Mucosa of rectum (tissue), 2 donors: ENCODE measurements around the gene MYO5B.

Experiments
- H3K27ac ChIP-seq, 2 donors: one replicate each; pipeline ENCODE4 v1.7.0; 2013; ENCODE audit warnings: inconsistent platforms in 2 of 2, low read depth in 2 of 2, low read length in 2 of 2
- H3K27me3 ChIP-seq, 2 donors: one replicate each; pipeline ENCODE4 v1.7.0; 2013; ENCODE audit warnings: low read length in 2 of 2; ENCODE audit not compliant: control insufficient read depth in 2 of 2, insufficient read depth in 2 of 2
- H3K36me3 ChIP-seq, 2 donors: one replicate each; pipeline ENCODE4 v1.7.0; 2013; ENCODE audit warnings: low read length in 2 of 2; ENCODE audit not compliant: control insufficient read depth in 2 of 2, insufficient read depth in 2 of 2
- H3K4me1 ChIP-seq, 2 donors: one replicate each; pipeline ENCODE4 v1.7.0; 2013; ENCODE audit warnings: low read length in 2 of 2, mild to moderate bottlenecking in 1 of 2; ENCODE audit not compliant: control insufficient read depth in 2 of 2, insufficient read depth in 2 of 2
- H3K4me3 ChIP-seq, 2 donors: one replicate each; pipeline ENCODE4 v1.7.0; 2013; ENCODE audit warnings: low read length in 2 of 2
- H3K9ac ChIP-seq, 2 donors: one replicate each; pipeline ENCODE4 v1.7.0; 2013; ENCODE audit warnings: low read length in 2 of 2, low read depth in 1 of 2, mild to moderate bottlenecking in 1 of 2
- H3K9me3 ChIP-seq, 2 donors: one replicate each; pipeline ENCODE4 v1.7.0; 2013; ENCODE audit warnings: low read length in 2 of 2; ENCODE audit not compliant: control insufficient read depth in 2 of 2
- donor health status: healthy.
- donor health status: Normal muscosa, but diverticular disease.

MYO5B gene

GRCh38 chr18:50013363-50014138, 181.4 kb downstream of the MYO5B start:
- Histone ChIP-seq H3K36me3 (no peaks in the 10 kb centered on the region), H3K4me1 (peaks cover 0 to 3% of the 10 kb centered on the region in 2 donors), H3K9ac (no peak overlapping the region), H3K4me3 (no peak overlapping the region), H3K27me3 (no peaks in the 10 kb centered on the region), H3K27ac (no peak overlapping the region), H3K9me3 (no peaks in the 10 kb centered on the region)

GRCh38 chr18:50011813-50012435, 183.0 kb downstream of the MYO5B start:
- Histone ChIP-seq H3K36me3 (no peaks in the 10 kb centered on the region), H3K9me3 (no peaks in the 10 kb centered on the region), H3K9ac (no peak overlapping the region), H3K4me1 (peaks cover 0 to 3% of the 10 kb centered on the region in 2 donors), H3K27me3 (no peaks in the 10 kb centered on the region), H3K27ac (no peak overlapping the region), H3K4me3 (no peak overlapping the region)

DNA sequence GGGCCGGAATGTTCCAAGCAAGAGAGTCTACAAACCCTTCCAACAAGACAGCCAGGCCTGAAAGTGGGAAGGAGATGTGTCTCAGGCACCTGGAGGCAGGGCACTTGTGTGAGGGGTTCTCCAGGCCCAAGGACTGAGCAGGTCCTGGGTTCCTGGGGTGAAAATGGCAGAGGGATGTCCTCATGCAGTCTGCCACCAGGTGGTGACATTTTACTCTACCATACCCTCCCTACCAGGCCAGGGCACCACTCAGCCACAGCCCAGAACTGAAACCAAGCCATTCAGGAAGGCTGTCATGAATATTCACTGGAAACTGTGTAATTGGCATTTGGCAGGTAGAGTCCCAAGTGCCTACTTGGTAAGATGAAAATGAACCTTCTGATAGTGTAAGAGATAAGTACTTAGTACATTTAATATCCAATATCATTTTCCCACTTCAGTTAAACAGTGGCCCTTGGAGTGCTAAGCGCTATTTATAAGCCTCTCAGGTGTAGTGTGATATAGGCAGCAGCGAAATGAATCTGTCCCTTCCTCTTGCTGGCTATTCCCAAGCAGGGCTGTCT, 185.1 kb downstream of the MYO5B start:
- Histone ChIP-seq H3K27ac (no peak overlapping the region), H3K4me1 (peaks cover 0 to 3% of the 10 kb centered on the region in 2 donors), H3K27me3 (no peaks in the 10 kb centered on the region), H3K4me3 (no peak overlapping the region), H3K9ac (no peak overlapping the region), H3K36me3 (no peaks in the 10 kb centered on the region), H3K9me3 (no peaks in the 10 kb centered on the region)

GRCh38 chr18:50008306-50008705, 186.6 kb downstream of the MYO5B start:
- no peaks in the 10 kb centered on the region for H3K9me3 ChIP-seq
- peaks cover 0 to 3% of the 10 kb centered on the region in 2 donors for H3K4me1 ChIP-seq
- no peak overlapping the region for H3K9ac ChIP-seq
- no peak overlapping the region for H3K4me3 ChIP-seq
- H3K27me3 ChIP-seq, result no peaks in the 10 kb centered on the region
- peaks cover 0 to 3% of the 10 kb centered on the region in 2 donors for H3K36me3 ChIP-seq
- no peak overlapping the region for H3K27ac ChIP-seq

DNA sequence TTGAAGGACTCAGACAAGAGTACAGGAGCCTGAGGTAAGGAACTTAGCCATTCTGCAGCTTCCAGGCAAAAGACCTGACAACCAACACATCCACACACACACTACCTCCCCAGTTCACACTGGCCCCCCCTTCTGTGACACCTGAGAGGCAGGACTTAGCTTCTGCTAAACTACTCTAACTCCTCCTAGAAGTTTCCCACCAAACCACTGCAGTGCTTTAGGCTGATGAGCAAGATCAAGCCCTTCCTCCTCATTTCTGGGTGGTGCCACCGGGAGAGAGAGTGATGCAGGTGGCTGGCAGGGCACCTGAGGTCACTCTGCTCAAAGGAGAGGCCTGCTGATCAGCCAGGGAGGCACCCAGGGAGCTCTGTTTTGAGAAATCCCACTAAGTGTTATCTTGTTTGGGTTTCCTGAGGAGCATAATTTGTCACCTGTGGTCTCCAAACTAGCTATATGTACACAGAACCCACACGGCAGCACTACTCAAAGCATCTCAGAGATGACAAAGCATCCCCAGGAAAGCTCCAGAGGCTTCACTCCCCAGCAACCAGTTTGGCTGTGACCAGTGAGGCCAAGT, 188.4 kb downstream of the MYO5B start:
- Histone ChIP-seq H3K4me1 (peaks cover 0 to 3% of the 10 kb centered on the region in 2 donors), H3K9ac (no peak overlapping the region), H3K4me3 (no peak overlapping the region), H3K36me3 (peaks cover 0 to 3% of the 10 kb centered on the region in 2 donors), H3K27ac (no peak overlapping the region), H3K27me3 (no peaks in the 10 kb centered on the region), H3K9me3 (no peaks in the 10 kb centered on the region)

DNA sequence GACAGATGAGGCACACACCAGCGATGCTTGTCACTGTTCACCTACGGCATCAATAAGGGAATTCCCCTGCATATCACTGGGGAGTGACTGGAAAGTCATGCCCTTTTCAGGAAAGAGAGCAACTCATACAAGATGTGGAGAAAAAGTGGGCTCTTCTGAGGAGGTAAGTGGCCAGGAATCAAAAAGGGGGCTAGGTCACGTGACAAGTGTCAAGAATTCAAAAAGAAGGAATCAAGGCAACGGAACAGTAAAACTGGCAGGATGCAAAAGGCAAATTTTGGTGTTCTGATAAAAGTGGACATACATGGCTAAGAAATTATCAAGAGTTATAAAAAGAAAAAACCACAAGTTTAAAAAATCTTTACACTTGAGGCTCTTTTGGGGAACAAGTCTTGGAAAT, 190.9 kb downstream of the MYO5B start:
- Histone ChIP-seq H3K4me1 (no peaks in the 10 kb centered on the region), H3K9ac (no peak overlapping the region), H3K9me3 (no peaks in the 10 kb centered on the region), H3K4me3 (no peak overlapping the region), H3K36me3 (peaks cover 0 to 10% of the 10 kb centered on the region in 2 donors), H3K27me3 (no peaks in the 10 kb centered on the region), H3K27ac (no peak overlapping the region)

DNA sequence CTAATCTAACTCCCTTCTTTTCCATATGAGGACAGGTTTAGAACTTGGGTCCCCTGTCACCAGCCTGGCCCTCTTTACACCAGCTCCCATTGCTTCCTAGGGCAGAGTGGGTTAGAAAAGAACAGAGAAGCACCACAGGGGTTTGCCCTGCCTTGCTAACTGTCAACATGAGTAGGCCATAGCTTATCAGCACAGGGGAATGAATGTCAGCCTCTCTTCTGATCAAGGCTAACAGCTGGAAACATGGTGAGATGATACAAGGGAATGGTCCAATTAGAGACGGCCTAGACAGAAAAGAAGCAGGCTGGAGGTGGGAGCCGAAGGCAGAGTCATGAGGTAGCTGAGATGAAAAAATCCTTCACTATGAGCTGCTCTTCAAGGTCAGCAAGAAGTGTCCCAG, 192.2 kb downstream of the MYO5B start:
- no peak overlapping the region for H3K27ac ChIP-seq
- no peaks in the 10 kb centered on the region for H3K9me3 ChIP-seq
- H3K4me3 ChIP-seq, result no peak overlapping the region
- peaks cover 0 to 10% of the 10 kb centered on the region in 2 donors for H3K36me3 ChIP-seq
- H3K4me1 ChIP-seq, result no peaks in the 10 kb centered on the region
- no peaks in the 10 kb centered on the region for H3K27me3 ChIP-seq
- H3K9ac ChIP-seq, result no peak overlapping the region

- Histone ChIP-seq H3K9ac (no peak overlapping the region), H3K4me1 (no peaks in the 10 kb centered on the region), H3K9me3 (no peaks in the 10 kb centered on the region), H3K27ac (no peak overlapping the region), H3K27me3 (no peaks in the 10 kb centered on the region), H3K4me3 (no peak overlapping the region), H3K36me3 (peaks cover 0 to 10% of the 10 kb centered on the region in 2 donors)
Observed at GRCh38 chr18:50000227-50000626, 194.7 kb downstream of the MYO5B start.

DNA sequence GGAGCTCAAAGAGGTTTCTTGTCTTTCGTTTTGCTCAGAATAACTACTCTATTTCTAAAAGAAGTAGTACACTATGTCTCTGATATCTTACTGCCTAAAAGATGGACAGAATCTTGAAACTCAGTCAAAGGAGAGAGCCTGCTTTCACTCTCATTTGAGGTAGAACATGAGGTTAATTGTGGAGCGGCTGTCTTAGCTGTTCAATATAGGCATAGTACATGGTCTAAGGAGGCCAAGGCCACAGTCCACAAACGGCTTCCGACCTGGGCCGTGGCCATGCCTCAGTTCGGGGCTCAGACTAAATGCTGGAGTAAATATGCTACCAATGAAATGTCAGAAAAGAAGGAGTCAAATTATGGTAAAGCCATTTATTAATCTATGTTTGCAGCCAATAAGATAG, 195.8 kb downstream of the MYO5B start:
- H3K27ac ChIP-seq, result no peak overlapping the region
- H3K9ac ChIP-seq, result no peak overlapping the region
- no peaks in the 10 kb centered on the region for H3K27me3 ChIP-seq
- no peaks in the 10 kb centered on the region for H3K4me1 ChIP-seq
- H3K9me3 ChIP-seq, result no peaks in the 10 kb centered on the region
- peaks cover 0 to 14% of the 10 kb centered on the region in 2 donors for H3K36me3 ChIP-seq
- H3K4me3 ChIP-seq, result no peak overlapping the region

DNA sequence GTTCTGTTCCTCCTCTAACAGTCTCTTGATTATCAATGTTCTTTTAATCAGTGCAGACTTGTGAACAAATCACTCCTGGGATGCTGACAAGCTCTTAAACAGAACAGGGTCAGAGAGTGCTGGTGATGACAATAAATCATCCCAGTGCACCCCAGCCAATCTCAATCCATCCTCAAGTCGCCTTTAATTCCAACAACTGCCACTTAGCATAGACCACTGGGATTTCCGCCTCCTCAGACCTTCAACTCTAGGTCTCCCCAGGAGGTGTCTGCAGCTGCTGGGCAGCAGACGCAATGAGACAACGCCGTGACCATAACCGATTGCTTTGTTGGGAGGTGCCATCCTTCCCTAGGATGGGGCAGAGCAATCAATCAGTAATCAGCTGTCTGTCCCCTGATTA, 197.4 kb downstream of the MYO5B start:
- no peaks in the 10 kb centered on the region for H3K9me3 ChIP-seq
- no peak overlapping the region for H3K9ac ChIP-seq
- no peaks in the 10 kb centered on the region for H3K27me3 ChIP-seq
- H3K27ac ChIP-seq, result no peak overlapping the region
- H3K4me1 ChIP-seq, result no peaks in the 10 kb centered on the region
- H3K36me3 ChIP-seq, result peaks cover 0 to 11% of the 10 kb centered on the region in 2 donors
- H3K4me3 ChIP-seq, result no peak overlapping the region
